Measurements from ENCODE around the gene QSER1.

The QSER1 gene

DNA sequence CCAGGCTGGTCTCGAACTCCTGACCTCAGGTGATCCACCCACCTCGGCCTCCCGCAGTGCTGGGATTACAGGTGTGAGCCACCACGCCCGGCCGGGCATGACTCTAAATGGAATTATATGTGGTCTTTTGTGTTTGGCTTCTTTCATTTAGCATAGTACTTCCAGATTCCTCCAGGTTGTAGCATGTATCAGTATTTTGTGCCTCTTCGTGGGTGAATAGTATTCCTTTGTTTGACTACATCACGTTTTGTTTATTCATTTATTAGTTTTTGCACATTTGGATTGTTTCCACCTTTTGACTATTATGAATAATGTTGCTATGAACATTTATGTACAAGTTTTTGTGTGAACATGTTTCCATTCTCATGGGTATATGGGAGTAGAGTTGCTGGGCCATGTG, 24.4 kb downstream of the QSER1 start:
- H3K27me3 ChIP-seq (ENCODE audit: low read length) = no peaks in the 10 kb centered on the region
- TF ChIP-seq EZH2phosphoT487 (conservative IDR thresholded peaks at IDR 0.05; ENCODE audit: low read length) = no peak
- TF ChIP-seq, protein P1, sequence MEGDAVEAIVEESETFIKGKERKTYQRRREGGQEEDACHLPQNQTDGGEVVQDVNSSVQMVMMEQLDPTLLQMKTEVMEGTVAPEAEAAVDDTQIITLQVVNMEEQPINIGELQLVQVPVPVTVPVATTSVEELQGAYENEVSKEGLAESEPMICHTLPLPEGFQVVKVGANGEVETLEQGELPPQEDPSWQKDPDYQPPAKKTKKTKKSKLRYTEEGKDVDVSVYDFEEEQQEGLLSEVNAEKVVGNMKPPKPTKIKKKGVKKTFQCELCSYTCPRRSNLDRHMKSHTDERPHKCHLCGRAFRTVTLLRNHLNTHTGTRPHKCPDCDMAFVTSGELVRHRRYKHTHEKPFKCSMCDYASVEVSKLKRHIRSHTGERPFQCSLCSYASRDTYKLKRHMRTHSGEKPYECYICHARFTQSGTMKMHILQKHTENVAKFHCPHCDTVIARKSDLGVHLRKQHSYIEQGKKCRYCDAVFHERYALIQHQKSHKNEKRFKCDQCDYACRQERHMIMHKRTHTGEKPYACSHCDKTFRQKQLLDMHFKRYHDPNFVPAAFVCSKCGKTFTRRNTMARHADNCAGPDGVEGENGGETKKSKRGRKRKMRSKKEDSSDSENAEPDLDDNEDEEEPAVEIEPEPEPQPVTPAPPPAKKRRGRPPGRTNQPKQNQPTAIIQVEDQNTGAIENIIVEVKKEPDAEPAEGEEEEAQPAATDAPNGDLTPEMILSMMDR (IDR thresholded peaks at IDR 0.05; ENCODE audit: insufficient read depth, low read length, poor library complexity, severe bottlenecking) = no peak
- H4K20me1 ChIP-seq (ENCODE audit: low read depth, low read length) = no peaks in the 10 kb centered on the region
- no peaks in the 10 kb centered on the region for H3K36me3 ChIP-seq (ENCODE audit: low read length)
- no peaks in the 10 kb centered on the region for H3K9me3 ChIP-seq (ENCODE audit: insufficient read depth, low read length)
- no peaks in the 10 kb centered on the region for H3K9me2 ChIP-seq (replicated peaks; ENCODE audit: insufficient read depth, low read length)
- H3K27ac ChIP-seq (ENCODE audit: low read depth, low read length) = no peak overlapping the region
- H3K9ac ChIP-seq (ENCODE audit: low read length) = no peak overlapping the region
- no peaks in the 10 kb centered on the region for H3F3A ChIP-seq (ENCODE audit: insufficient read depth)
- no peak overlapping the region for H2AFZ ChIP-seq (ENCODE audit: low read depth, low read length, severe bottlenecking)
- H3K79me2 ChIP-seq (ENCODE audit: insufficient read depth, low read length) = peaks cover 51% of the 10 kb centered on the region
- no peak overlapping the region for H3K4me2 ChIP-seq (ENCODE audit: low read depth, low read length, poor library complexity, severe bottlenecking)
- H3K4me3 ChIP-seq (ENCODE audit: insufficient read depth, low read length, poor library complexity, severe bottlenecking) = no peak overlapping the region

DNA sequence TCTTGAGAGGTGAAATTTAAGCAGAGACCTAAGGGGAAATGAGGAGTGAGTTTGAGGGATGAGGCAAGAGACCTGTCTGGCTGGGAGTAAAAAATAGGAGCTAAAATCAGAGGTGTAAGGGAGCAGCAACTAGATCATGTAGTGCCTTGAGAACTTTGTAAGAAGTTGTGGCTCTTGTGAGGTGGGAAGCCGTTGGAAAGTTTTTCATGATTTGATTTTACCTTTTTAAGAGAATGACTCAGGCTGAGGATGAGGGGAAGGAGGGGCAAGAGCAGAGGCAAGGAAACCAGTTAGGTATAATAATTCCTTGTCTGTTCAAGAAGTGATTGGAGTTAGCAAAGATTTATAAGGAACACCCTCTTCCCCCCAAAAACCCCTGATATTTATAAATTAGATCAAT, 25.8 kb downstream of the QSER1 start:
- Histone ChIP-seq H3K9me2 (replicated peaks; ENCODE audit: insufficient read depth, low read length) (no peaks in the 10 kb centered on the region), H3K27me3 (ENCODE audit: low read length) (no peaks in the 10 kb centered on the region), H3K4me2 (ENCODE audit: low read depth, low read length, poor library complexity, severe bottlenecking) (no peak overlapping the region), H4K20me1 (ENCODE audit: low read depth, low read length) (no peaks in the 10 kb centered on the region), H3K79me2 (ENCODE audit: insufficient read depth, low read length) (peaks cover 43% of the 10 kb centered on the region), H3K9ac (ENCODE audit: low read length) (no peak overlapping the region), H3K27ac (ENCODE audit: low read depth, low read length) (no peak overlapping the region), H3K9me3 (ENCODE audit: insufficient read depth, low read length) (no peaks in the 10 kb centered on the region), H3K36me3 (ENCODE audit: low read length) (no peaks in the 10 kb centered on the region), H3F3A (ENCODE audit: insufficient read depth) (no peaks in the 10 kb centered on the region), H3K4me3 (ENCODE audit: insufficient read depth, low read length, poor library complexity, severe bottlenecking) (no peak overlapping the region), H2AFZ (ENCODE audit: low read depth, low read length, severe bottlenecking) (no peak overlapping the region)
- no peak for TF ChIP-seq EZH2phosphoT487 (conservative IDR thresholded peaks at IDR 0.05; ENCODE audit: low read length)
- TF ChIP-seq, protein P1 (IDR thresholded peaks at IDR 0.05; ENCODE audit: insufficient read depth, low read length, poor library complexity, severe bottlenecking) = no peak

DNA sequence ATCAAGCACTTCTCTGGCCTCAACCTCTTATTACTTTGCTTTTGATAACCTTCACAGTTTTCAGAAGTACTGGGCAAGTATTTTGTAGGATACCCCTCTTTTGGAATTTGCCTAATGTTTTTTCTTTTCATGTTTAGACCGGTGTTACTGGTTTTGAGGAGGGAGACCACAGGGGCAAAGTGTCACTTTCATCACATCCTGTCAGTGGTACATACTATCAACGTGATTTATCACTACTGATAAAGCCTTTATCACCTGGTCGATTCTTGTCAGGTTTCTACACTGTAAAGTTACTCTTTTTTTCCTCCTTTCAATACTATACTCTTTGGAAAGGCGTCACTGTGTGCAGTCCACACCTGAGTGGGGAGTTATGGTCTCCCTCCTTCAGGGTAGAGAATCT, 26.7 kb downstream of the QSER1 start:
- no peak overlapping the region for H3K27ac ChIP-seq (ENCODE audit: low read depth, low read length)
- H3K4me3 ChIP-seq (ENCODE audit: insufficient read depth, low read length, poor library complexity, severe bottlenecking) = no peak overlapping the region
- no peaks in the 10 kb centered on the region for H3K27me3 ChIP-seq (ENCODE audit: low read length)
- peaks cover 43% of the 10 kb centered on the region for H3K79me2 ChIP-seq (ENCODE audit: insufficient read depth, low read length)
- no peak overlapping the region for H3K4me2 ChIP-seq (ENCODE audit: low read depth, low read length, poor library complexity, severe bottlenecking)
- no peaks in the 10 kb centered on the region for H3F3A ChIP-seq (ENCODE audit: insufficient read depth)
- H2AFZ ChIP-seq (ENCODE audit: low read depth, low read length, severe bottlenecking) = no peak overlapping the region
- H3K9ac ChIP-seq (ENCODE audit: low read length) = no peak overlapping the region
- TF ChIP-seq EZH2phosphoT487 (conservative IDR thresholded peaks at IDR 0.05; ENCODE audit: low read length) = no peak
- TF ChIP-seq, protein P1 (IDR thresholded peaks at IDR 0.05; ENCODE audit: insufficient read depth, low read length, poor library complexity, severe bottlenecking) = no peak
- no peaks in the 10 kb centered on the region for H4K20me1 ChIP-seq (ENCODE audit: low read depth, low read length)
- H3K9me2 ChIP-seq (replicated peaks; ENCODE audit: insufficient read depth, low read length) = no peaks in the 10 kb centered on the region
- H3K36me3 ChIP-seq (ENCODE audit: low read length) = no peaks in the 10 kb centered on the region
- no peaks in the 10 kb centered on the region for H3K9me3 ChIP-seq (ENCODE audit: insufficient read depth, low read length)

Measured in SU-DHL-6 (cell line).